ENCODE measurements around the gene KIF5B.
"Not testable (repeated sequence)": the region's sequence is repeated elsewhere in the genome, so short reads cannot be mapped to it uniquely, and the experiment has no call there.

The KIF5B gene

GRCh38 chr10:32007026-32007425, 49.2 kb downstream of the KIF5B start:
- DNase-seq (ENCODE audit: low read depth), result no peak

GRCh38 chr10:32005050-32005449, 51.2 kb downstream of the KIF5B start:
- no peak for DNase-seq (ENCODE audit: low read depth)

DNA sequence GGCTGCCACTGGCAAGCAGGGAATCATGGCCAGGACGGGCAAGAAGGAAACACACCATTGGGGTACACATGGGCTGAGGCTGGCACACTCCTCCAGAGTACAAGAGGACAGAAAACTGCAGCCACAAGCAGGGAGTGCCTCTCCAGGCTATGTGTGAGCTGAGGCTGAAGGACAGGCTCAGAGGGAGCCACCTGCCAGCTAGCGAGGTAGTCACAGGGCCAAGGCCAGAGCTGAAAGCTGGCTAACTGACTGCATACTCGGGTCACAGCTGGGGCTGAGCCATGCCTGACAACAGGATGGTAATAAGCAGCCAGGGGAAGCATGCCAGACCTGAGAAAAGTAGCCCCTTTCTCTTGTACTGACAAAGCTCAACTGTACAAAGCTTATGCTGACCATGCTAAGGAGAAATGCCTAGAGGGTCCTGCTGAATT, 52.0 kb downstream of the KIF5B start:
- no peak for DNase-seq (ENCODE audit: low read depth)

GRCh38 chr10:32002531-32002930, 53.7 kb downstream of the KIF5B start:
- no peak for DNase-seq (ENCODE audit: low read depth)

- DNase-seq (ENCODE audit: low read depth), result peak; percentile 42
Observed at GRCh38 chr10:32000937-32001336, 55.3 kb downstream of the KIF5B start.

GRCh38 chr10:31999836-32000235, 56.4 kb downstream of the KIF5B start:
- DNase-seq (ENCODE audit: low read depth), result no peak

DNA sequence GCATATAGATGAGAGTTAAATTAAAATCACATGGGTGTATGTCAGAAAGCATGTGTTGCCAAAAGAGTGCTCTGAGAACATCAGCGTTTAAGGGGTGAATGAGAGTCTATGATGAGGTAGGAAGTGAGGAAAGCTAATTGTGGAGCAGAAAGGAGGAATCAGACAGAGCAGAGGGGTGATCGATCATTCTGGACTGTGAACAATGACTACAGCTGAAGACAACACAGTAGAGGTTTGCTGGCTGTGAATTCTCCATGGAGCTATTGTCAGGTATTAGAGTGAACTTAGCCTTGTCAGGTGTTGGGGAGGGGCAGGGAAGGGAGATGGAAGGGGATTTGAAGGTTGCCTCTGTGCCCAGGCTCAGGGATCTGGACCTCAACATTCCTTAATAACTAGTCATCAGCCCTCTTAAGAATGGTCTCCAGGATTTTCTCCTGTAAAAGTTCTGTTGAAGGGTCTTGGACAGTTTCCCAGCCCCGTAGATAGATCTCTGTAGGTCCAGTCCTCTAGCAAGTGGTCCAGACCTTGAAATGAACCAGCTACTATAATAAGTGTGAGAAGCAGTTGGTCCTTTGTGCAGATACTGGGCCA, 57.1 kb downstream of the KIF5B start:
- DNase-seq (ENCODE audit: low read depth), result no peak

DNA sequence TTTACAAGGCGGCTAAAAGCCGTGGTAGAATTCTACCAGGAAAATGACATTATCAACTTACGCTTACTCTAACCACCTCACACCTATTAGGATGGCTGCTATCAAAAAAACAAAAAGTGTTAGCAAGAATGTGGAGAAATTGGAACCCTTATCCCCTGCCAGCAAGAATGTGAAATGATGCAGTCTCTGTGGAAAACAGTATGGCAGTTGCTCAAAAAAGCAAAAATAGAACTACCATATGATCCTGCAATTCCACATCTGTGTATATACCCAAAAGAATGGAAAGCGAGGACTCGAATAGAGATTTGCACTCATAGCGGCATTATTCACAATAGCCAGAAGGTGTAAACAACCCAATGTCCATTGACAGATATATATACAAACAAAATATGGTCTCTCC, 61.3 kb downstream of the KIF5B start:
- DNase-seq (ENCODE audit: low read depth), result no peak

DNA sequence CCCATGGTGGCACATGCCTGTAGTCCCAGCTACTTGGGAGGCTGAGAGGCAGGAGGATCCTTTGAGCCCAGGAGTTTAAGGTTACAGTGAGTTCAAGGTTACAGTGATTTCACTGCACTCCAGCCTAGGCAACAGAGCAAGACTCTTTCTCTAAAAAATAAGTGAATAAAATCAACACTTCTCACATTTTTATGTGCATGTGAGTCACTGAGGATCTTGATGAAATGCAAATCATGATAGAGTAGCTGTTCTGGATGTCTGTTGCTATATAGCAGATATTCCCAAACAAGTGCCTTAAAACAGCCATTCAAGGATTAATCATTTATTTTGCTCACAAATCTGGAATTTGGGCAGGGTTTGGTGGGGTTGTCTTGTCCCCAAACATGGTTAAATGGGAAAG, 65.3 kb downstream of the KIF5B start:
- no peak for DNase-seq (ENCODE audit: low read depth)

- DNase-seq (ENCODE audit: low read depth), result not testable (repeated sequence)
Observed at GRCh38 chr10:31987786-31988185, 68.4 kb downstream of the KIF5B start.

GRCh38 chr10:31982111-31982510, 74.1 kb downstream of the KIF5B start:
- no peak for DNase-seq (ENCODE audit: low read depth)

GRCh38 chr10:31980471-31980870, 75.8 kb downstream of the KIF5B start:
- no peak for DNase-seq (ENCODE audit: low read depth)

- not testable (repeated sequence) for DNase-seq (ENCODE audit: low read depth)
Observed at GRCh38 chr10:31979071-31979470, 77.2 kb downstream of the KIF5B start.

DNA sequence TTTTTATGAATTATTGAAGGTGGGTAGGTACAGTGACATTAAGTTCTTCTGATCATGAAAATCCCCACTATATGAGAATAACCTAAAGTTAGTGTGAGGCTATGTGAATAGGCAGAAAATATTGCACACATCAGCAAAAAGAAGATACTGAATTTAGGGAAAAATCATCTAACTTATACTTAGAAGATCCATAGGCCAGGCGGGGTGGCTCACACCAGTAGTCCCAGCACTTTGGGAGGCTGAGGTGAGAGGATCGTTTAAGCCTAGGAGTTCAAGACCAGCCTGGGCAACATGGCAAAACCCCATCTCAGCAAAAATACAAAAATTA, 78.1 kb downstream of the KIF5B start:
- DNase-seq (ENCODE audit: low read depth), result no peak

DNA sequence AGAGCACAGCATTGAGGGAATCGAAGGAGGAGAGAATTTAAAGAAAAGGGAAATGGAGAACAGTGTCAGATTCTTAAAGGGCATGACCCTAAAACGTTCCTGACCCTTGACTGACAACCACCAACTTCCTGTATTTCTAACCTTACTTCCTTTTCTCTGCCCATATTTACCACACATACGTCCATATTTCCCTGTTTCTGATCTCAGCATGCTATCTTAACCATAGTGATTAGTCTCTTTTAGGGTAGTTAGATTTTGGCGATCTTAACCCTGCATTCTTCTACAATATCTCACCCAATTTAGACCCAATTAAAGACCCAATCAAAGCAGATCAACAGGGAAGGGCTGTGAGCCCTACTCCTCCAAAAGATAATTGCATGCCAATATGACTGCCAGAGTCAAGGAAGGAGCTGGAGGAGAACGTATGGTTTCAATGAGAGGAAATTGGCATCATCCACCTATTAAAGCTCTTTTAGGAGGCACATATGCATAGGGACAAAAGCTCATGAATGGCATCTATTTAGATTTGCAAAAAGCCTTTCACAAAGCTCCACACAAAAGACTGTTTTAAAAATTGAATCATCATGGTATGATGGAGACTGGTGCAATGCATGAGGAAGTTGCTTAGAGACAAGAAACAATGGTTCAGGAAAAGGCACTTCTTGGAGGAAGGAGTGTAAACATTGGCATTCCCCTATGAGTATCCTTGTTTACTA, 78.6 kb downstream of the KIF5B start:
- peak; percentile 22 for DNase-seq (ENCODE audit: low read depth)

- no peak for DNase-seq (ENCODE audit: low read depth)
Observed at GRCh38 chr10:31975157-31975765, 81.0 kb downstream of the KIF5B start.

GRCh38 chr10:31974434-31975124, 81.6 kb downstream of the KIF5B start:
- DNase-seq (ENCODE audit: low read depth), result no peak

DNA sequence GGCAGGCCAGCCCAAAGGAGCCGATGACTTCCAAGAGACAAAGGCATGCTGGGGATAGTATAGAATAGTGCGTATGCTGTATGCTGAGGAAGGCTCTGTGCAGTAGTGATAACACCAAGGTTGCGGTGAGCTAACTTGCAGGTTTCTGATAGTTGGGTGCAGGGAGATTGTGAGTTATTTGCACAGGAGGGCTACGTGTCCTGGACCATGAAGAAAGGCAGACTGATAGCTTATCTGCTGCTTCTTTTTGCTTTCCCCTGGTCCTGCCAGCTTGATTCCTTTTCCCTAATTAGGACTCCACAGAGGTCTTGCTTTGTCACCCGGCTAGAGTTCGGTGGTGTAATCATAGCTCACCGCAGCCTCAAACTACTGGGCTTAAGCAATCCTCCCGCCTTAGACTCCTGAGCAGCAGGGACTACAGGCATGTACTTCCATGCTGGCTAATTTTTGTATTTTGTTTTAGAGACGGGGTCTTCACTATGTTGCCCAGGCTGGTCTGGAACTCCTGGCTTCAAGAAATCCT, 83.6 kb downstream of the KIF5B start:
- no peak for DNase-seq (ENCODE audit: low read depth)

DNA sequence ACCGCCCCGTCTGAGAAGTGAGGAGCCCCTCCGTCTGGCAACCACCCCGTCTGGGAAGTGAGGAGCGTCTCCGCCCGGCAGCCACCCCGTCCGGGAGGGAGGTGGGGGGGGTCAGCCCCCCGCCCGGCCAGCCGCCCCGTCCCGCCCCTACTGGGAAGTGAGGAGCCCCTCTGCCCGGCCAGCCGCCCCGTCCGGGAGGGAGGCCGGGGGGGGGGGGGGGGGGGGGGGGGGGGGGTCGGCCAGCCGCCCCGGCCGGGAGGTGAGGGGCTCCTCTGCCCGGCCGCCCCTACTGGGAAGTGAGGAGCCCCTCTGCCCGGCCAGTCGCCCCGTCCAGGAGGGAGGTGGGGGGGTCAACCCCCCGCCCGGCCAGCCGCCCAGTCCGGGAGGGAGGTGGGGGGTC, 86.4 kb downstream of the KIF5B start:
- not testable (repeated sequence) for DNase-seq (ENCODE audit: low read depth)

- no peak for DNase-seq (ENCODE audit: low read depth)
Observed at GRCh38 chr10:31963589-31963980, 92.6 kb downstream of the KIF5B start.

- no peak for DNase-seq (ENCODE audit: low read depth)
Observed at GRCh38 chr10:31962826-31963588, 93.2 kb downstream of the KIF5B start.
